Transverse colon (tissue), 4 donors: Measurements from ENCODE around the gene MTA1. TPM values are rescaled to one million over a fixed set of nuclear protein-coding genes. Genes with fewer than 3 reads are reported as not detected.

Source experiments
- DNase-seq: peaks from one replicate; pipeline ENCODE4 v3.0.0-alpha.2; 2019
- H3K27ac ChIP-seq, 4 donors: fragments of 200-600 bp; sonication (generic); 2 replicates each; pipeline ENCODE4 v1.5.1; 2016 to 2018; ENCODE audit warnings: inconsistent platforms in 4 of 4
- H3K27me3 ChIP-seq: fragments of 200-600 bp; sonication (generic); 2 replicates; pipeline ENCODE4 v1.5.1; 2017; ENCODE audit warnings: inconsistent platforms
- H3K36me3 ChIP-seq, 4 donors: fragments of 200-600 bp; sonication (generic); 2 replicates each; pipeline ENCODE4 v1.5.1; 2017 to 2019; ENCODE audit warnings: inconsistent platforms in 4 of 4
- H3K4me1 ChIP-seq, 4 donors: fragments of 200-600 bp; sonication (generic); 2 replicates each; pipeline ENCODE4 v1.5.1; 2017 to 2020; ENCODE audit warnings: inconsistent platforms in 4 of 4
- H3K4me3 ChIP-seq, 4 donors: fragments of 200-600 bp; sonication (generic); 1 replicate in 1 of 4; 2 replicates in 3 of 4; pipeline versions ENCODE4 v1.5.1 to v1.6.1; 2017 to 2019; ENCODE audit warnings: inconsistent platforms in 4 of 4
- H3K9me3 ChIP-seq, 2 donors: fragments of 200-600 bp; sonication (generic); 2 replicates each; pipeline ENCODE4 v1.5.1; 2017 to 2019; ENCODE audit warnings: inconsistent platforms in 2 of 2
- EP300 ChIP-seq: sonication (generic); formaldehyde crosslinking; IDR thresholded peaks from one replicate; pipeline ENCODE4 v1.6.1; 2017; ENCODE audit warnings: antibody characterized with exemption, low read depth
- POLR2A ChIP-seq: fragments of 450-650 bp; IDR thresholded peaks from one replicate; pipeline ENCODE4 v1.6.1; 2016; ENCODE audit warnings: antibody characterized with exemption, mild to moderate bottlenecking, moderate library complexity
- POLR2AphosphoS5 ChIP-seq, 3 donors: sonication (generic); formaldehyde crosslinking; IDR thresholded peaks; one replicate each; pipeline ENCODE4 v1.6.1; 2016; ENCODE audit warnings: antibody characterized with exemption in 3 of 3
- WGBS, 2 donors: methylation state at CpG; one replicate each; pipeline ENCODE4 v1.1.5; 2018; ENCODE audit warnings: low coverage in 1 of 2; 5-methylcytosine and 5-hydroxymethylcytosine counted together
- in situ Hi-C, 4 donors: fragments of 200-750 bp; cut with MboI; loops; one replicate each; pipeline versions ENCODE4 v1.15.0 to v1.15.1; 2017; ENCODE audit warnings: low sequenced_read_pairs in 3 of 4, low pct_ligation_motif_present in 1 of 4, low pct_unique_long_range_greater_than_20kb in 1 of 4
- intact Hi-C: fragments of 100-400 bp; cut with DNase I; formaldehyde crosslinking; loops from one replicate; pipeline ENCODE4 v1.15.1; 2023; ENCODE audit warnings: low total_unique reads
- total RNA-seq, 4 donors: library from RNA; depleted of rRNA; stranded (reverse); fragments of >200 nt; gene quantifications; one replicate each; pipeline ENCODE4 v1.1.0, GENCODE V29; 2016
- TF ChIP-seq, protein P1 (sequence below), 5 experiments: fragments of 200-600 bp in 3 of 5; fragments of 450-650 bp in 2 of 5; sonication (generic) in 3 of 5; IDR thresholded peaks; 1 replicate in 2 of 5; 2 replicates in 3 of 5; pipeline ENCODE4 v1.5.1; 2016 to 2017; ENCODE audit warnings: antibody characterized with exemption in 5 of 5, inconsistent platforms in 3 of 5, mild to moderate bottlenecking in 2 of 5, moderate library complexity in 1 of 5

The MTA1 gene
- total RNA-seq, 4 donors from 2014 or later: 79.4 to 293 (median 106) TPM

DNA sequence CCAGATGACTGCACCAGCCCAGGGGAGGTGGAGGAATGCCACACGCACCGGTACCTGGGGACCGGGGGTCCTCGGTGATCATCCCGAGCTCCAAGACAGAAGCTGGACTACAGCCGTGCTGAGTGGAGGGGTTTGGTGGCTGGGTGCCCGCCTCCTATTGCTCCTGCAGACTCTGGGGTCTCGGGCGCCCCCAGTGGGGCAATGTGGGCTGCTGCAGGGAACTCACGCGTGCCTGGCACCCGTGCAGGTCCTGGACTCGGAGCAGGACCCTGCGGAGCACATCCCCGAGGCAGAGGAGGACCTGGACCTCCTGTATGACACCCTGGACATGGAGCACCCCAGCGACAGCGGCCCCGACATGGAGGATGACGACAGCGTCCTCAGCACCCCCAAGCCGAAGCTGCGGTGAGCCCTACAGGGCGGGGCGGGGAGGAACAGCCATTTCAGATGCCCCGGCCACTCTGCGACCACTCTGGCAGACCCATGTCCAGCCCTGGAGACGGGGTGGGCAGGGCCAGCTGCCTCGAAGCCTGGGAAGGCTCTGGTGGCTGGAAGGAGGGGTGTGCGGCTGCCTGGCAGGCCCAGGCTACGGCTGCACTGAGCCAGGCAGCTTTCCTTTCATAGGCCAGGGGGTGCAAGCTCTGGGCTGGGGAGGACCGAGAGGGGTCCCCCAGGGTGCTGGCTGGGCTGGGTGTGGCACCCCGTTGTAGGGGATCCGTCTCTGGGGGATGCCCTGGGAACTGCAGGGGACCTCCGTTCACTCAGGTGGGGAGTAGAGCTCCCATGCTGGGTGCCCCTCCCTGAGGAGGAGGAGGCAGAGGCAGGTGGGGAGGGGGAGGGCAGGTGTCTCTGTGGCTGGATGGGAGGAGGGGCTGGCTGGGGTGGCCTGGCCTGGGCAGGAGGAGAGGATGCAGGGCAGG lies 42.8 kb upstream of the MTA1 start:
- Histone ChIP-seq H3K9me3 (no peaks in the 10 kb centered on the region), H3K4me3 (no peak overlapping the region), H3K27me3 (no peaks in the 10 kb centered on the region), H3K4me1 (no peaks in the 10 kb centered on the region), H3K27ac (no peak overlapping the region), H3K36me3 (no peaks in the 10 kb centered on the region)
- intact Hi-C loops (loop anchor here (10.0 kb wide), 2 partner anchors 68 to 148 kb away; partner anchors contain the start of gene TMEM121), in situ Hi-C loops (loop anchor here in 2 of 4 donors (10.0 kb wide), 1 partner anchor 138 kb away; no protein-coding TSS in a partner anchor)
- WGBS, 2 donors: 92% methylated on average over 26 of the region's 34 CpGs; no CpG with 5 or more reads in 1 of the 2 donors
- TF ChIP-seq POLR2A: no peak
- TF ChIP-seq, protein P1, sequence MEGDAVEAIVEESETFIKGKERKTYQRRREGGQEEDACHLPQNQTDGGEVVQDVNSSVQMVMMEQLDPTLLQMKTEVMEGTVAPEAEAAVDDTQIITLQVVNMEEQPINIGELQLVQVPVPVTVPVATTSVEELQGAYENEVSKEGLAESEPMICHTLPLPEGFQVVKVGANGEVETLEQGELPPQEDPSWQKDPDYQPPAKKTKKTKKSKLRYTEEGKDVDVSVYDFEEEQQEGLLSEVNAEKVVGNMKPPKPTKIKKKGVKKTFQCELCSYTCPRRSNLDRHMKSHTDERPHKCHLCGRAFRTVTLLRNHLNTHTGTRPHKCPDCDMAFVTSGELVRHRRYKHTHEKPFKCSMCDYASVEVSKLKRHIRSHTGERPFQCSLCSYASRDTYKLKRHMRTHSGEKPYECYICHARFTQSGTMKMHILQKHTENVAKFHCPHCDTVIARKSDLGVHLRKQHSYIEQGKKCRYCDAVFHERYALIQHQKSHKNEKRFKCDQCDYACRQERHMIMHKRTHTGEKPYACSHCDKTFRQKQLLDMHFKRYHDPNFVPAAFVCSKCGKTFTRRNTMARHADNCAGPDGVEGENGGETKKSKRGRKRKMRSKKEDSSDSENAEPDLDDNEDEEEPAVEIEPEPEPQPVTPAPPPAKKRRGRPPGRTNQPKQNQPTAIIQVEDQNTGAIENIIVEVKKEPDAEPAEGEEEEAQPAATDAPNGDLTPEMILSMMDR (IDR thresholded peaks at IDR 0.05): no peak
- no peak for TF ChIP-seq EP300
- no peak for DNase-seq

DNA sequence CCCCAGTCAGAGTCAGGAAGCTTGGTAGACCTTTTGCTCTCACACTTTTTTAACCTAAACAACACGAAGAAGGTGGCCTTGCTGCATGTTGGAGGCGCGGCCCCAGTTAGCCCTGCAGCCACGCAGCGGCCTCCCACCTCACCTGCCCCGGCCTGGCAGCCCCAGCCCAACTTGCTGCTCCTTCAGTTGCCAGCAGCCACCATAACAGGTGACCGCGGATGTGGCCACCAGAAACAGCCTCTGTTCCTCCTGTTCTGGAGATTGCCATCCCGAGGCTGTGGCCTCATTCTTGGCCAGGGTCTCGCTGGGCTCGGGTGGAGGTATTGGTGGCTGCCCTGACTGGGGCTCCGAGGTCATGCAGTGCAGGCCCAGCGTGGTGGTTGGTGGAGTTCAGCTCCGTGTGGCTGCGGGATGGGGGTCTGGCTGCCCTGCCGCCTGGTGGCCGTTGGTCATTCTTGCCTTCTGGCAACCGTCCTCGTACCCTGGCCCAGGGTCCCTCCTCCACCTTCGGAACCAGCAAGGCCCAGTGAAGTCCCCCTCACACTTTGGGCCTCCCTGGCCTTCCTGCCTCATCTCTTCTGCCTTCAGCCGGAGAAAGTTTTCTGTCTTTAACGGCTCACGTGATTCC lies 42.0 kb upstream of the MTA1 start:
- Histone ChIP-seq H3K27ac (no peak overlapping the region), H3K4me1 (no peaks in the 10 kb centered on the region), H3K4me3 (no peak overlapping the region), H3K36me3 (no peaks in the 10 kb centered on the region), H3K27me3 (no peaks in the 10 kb centered on the region), H3K9me3 (no peaks in the 10 kb centered on the region)
- WGBS, 2 donors: 80 to 83% methylated on average over 1 to 16 of the region's 23 CpGs
- DNase-seq: no peak
- intact Hi-C loops (loop anchor here (10.0 kb wide), 2 partner anchors 67 to 147 kb away; partner anchors contain the start of gene TMEM121), in situ Hi-C loops (loop anchor here in 2 of 4 donors (10.0 kb wide), 1 partner anchor 137 kb away; no protein-coding TSS in a partner anchor)
- TF ChIP-seq EP300: no peak
- TF ChIP-seq, protein P1 (IDR thresholded peaks at IDR 0.05): no peak
- TF ChIP-seq POLR2A: no peak
- TF ChIP-seq POLR2AphosphoS5 (IDR thresholded peaks at IDR 0.05): no peak

DNA sequence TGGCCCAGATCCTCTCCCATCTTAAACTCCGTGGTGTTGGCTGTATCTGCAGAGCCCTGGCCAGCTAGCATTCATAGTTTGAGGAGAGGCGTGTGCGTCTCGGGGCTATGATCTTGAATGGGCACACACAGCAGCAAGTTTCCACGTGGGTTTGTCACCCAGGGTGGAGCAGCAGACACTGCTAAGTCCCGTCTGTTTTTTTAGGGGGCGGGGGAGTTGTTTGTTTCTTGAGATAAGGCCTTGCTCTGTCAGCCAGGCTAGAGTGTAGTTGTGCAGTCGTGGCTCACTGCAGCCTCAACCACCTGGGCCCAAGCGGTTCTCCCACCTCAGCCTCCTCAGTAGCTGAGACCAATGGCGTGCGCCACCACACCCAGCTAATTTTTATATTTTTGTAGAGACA lies 41.4 kb upstream of the MTA1 start:
- DNase-seq: no peak
- TF ChIP-seq EP300 (no peak), POLR2A (no peak), POLR2AphosphoS5 (IDR thresholded peaks at IDR 0.05) (no peak)
- TF ChIP-seq, protein P1 (IDR thresholded peaks at IDR 0.05): no peak
- Histone ChIP-seq H3K4me1 (no peaks in the 10 kb centered on the region), H3K27me3 (no peaks in the 10 kb centered on the region), H3K9me3 (no peaks in the 10 kb centered on the region), H3K36me3 (no peaks in the 10 kb centered on the region), H3K4me3 (no peak overlapping the region), H3K27ac (no peak overlapping the region)
- in situ Hi-C loops: loop anchor here in 2 of 4 donors (10.0 kb wide), 1 partner anchor 137 kb away; no protein-coding TSS in a partner anchor
- intact Hi-C loops: loop anchor here (10.0 kb wide), 2 partner anchors 67 to 147 kb away; partner anchors contain the start of gene TMEM121
- 78 to 93% methylated on average over 3 to 10 of the region's 11 CpGs for WGBS, 2 donors
